ENCODE data around the gene CLK4. TPM values are rescaled to one million over a fixed set of nuclear protein-coding genes. Genes with fewer than 3 reads are reported as not detected.

CLK4 gene
- total RNA-seq, 2 experiments from 2014 or later = 21.1 to 24.2 TPM

DNA sequence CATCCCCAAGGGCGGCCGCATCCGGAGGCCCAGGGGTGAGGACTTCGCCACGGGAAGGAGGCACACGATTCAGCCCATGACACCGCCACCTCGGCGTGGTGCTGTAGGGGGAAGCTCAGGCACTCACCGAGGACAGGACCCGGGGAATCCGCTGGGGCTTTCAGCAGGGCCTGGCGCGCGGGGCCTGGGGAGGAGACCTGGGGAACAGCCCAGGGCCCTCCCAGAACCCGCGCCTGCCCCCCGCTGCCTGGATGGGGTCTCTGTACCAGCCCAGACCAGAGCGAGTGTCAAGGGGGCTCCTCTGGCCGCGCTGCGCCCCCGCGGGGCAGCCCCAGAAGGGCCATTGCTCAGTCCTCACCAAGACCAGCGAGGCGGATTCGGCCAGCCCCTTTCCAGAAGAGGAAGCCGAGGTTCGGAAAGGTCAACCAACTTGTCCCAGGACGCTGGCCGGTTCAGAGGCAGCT lies 49.4 kb downstream of the CLK4 start:
- no peak for TF ChIP-seq CTCF (IDR thresholded peaks at IDR 0.05)
- no peak for DNase-seq
- ChIA-PET CTCF (no interaction called here), POLR2A (no interaction called here)
- no peaks in the 10 kb centered on the region for H3K4me1 Mint-ChIP-seq (ENCODE audit: low read depth)
- peaks cover 37% of the 10 kb centered on the region for H3K27me3 Mint-ChIP-seq
- no peak for ATAC-seq
- no peak overlapping the region for H3K4me3 Mint-ChIP-seq
- H3K27ac Mint-ChIP-seq = no peak overlapping the region
- no peaks in the 10 kb centered on the region for H3K36me3 Mint-ChIP-seq (ENCODE audit: low read depth)
- no peaks in the 10 kb centered on the region for H3K9me3 Mint-ChIP-seq
- intact Hi-C loops (cut with micrococcal nuclease) = no loop called here

DNA sequence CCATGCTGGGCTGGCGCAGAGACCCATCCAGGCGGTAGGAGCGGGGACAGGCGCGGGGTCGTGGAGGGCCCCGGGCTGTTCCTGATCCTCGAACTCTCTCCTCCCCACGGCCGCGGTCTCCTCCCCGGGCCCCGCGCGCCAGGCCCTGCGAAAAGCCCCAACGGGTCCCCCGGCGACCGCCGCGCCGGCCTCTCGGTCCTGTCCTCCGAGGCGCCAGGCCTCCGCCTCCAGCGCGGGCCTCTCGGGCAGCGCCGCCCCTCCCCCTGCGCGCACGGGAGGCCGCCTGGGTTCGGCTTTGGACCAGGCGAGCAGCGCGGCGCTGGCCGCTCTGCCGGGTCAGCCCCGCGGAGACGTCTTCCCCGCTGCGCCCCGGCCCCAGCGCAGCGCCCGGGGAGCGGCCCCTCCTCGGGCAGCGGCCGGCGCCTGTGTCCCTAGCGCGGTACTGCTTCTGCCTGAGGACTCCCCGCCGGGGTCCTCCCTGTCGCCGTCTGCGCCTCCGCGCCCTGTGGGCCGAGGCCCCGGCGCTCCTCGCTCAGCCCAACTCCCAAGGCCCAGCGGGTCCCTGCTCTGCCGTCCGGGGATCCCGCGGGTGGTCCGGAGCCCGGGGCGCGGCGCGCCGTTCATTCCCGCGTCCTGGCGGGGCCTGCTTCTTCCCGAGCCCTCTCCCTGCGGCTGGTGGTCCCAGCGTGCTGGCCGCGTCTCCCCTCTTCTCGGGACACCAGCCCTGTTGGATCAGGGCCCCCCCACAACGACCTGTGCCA lies 50.1 kb downstream of the CLK4 start:
- H3K4me3 Mint-ChIP-seq = no peak overlapping the region
- H3K4me1 Mint-ChIP-seq (ENCODE audit: low read depth) = no peaks in the 10 kb centered on the region
- DNase-seq (no peak), ATAC-seq (no peak)
- peaks cover 39% of the 10 kb centered on the region for H3K27me3 Mint-ChIP-seq
- intact Hi-C loops (cut with micrococcal nuclease) = no loop called here
- ChIA-PET POLR2A (no interaction called here), CTCF (no interaction called here)
- H3K27ac Mint-ChIP-seq = no peak overlapping the region
- TF ChIP-seq CTCF (IDR thresholded peaks at IDR 0.05) = no peak
- no peaks in the 10 kb centered on the region for H3K9me3 Mint-ChIP-seq
- H3K36me3 Mint-ChIP-seq (ENCODE audit: low read depth) = no peaks in the 10 kb centered on the region

DNA sequence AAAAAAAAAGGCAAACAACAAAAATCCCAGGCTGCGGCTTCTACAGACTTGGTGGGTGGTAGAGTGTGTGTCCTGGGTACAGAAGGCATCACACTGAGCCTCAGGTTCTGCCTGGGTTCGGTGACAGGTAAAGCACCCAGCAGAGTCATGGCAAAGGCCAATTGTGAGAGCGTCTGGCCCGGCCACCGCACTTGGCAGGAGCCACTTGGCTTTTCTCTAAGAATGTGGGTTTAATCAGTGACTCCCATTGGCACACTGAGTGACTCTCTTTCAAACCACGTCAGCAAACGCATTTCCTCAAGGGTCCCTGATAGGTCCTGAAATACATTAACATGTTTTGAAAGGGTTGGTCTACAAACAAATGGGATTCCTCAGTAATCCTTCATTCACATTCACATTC lies 53.6 kb downstream of the CLK4 start:
- DNase-seq (no peak), ATAC-seq (no peak)
- CTCF ChIA-PET = no interaction called here
- Mint-ChIP-seq H3K4me1 (ENCODE audit: low read depth) (no peaks in the 10 kb centered on the region), H3K36me3 (ENCODE audit: low read depth) (no peaks in the 10 kb centered on the region), H3K27me3 (peaks cover 34% of the 10 kb centered on the region), H3K4me3 (no peak overlapping the region), H3K9me3 (no peaks in the 10 kb centered on the region), H3K27ac (no peak overlapping the region)
- POLR2A ChIA-PET = no interaction called here
- TF ChIP-seq CTCF (IDR thresholded peaks at IDR 0.05) = no peak
- intact Hi-C loops (cut with micrococcal nuclease) = no loop called here

DNA sequence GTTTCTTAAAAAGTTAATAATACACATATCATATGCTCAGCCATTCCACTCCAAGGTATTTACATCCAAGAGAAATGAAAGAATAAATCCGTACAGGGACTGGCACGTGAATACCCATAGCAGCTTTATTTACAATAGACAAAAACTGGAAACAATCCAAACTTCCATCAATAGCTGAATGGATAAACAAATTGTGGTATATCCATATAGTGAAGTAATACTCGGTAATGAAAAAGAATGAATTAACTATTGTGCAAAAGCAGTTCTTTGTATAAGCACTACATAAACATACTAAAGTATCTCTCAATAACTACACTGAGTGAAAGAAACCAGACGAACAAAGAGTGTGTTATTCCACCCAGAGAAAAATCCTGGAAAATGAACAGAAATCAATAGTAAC lies 54.2 kb downstream of the CLK4 start:
- Mint-ChIP-seq H3K4me3 (no peak overlapping the region), H3K9me3 (no peaks in the 10 kb centered on the region), H3K36me3 (ENCODE audit: low read depth) (no peaks in the 10 kb centered on the region), H3K4me1 (ENCODE audit: low read depth) (no peaks in the 10 kb centered on the region), H3K27ac (no peak overlapping the region), H3K27me3 (peaks cover 30% of the 10 kb centered on the region)
- DNase-seq = no peak
- intact Hi-C loops (cut with micrococcal nuclease) = no loop called here
- POLR2A ChIA-PET = no interaction called here
- ATAC-seq = no peak
- CTCF ChIA-PET = no interaction called here
- TF ChIP-seq CTCF (IDR thresholded peaks at IDR 0.05) = no peak

DNA sequence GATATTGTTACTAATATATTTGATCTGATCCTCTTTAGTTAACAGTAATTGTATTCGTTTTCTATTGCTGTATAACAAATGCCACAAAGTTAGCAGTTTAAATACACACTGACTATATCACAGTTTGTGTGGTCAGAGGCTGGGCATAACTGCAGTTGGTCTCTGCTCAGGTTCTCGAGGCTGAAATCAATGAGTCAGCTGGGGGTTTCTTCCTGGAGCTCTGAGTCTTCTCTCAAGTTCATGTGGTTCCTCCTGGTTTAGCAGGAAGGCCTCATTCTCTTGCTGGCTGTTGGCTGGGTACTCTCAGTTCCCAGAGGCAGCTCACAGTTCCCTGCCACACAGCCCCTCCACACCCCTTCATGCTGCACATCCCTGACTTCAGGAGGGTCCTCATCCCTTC lies 57.4 kb downstream of the CLK4 start:
- DNase-seq (no peak), ATAC-seq (no peak)
- no peak for TF ChIP-seq CTCF (IDR thresholded peaks at IDR 0.05)
- Mint-ChIP-seq H3K9me3 (no peaks in the 10 kb centered on the region), H3K36me3 (ENCODE audit: low read depth) (no peaks in the 10 kb centered on the region), H3K27ac (no peak overlapping the region), H3K27me3 (peaks cover 14% of the 10 kb centered on the region), H3K4me1 (ENCODE audit: low read depth) (no peaks in the 10 kb centered on the region), H3K4me3 (no peak overlapping the region)
- POLR2A ChIA-PET = no interaction called here
- intact Hi-C loops (cut with micrococcal nuclease) = no loop called here
- CTCF ChIA-PET = no interaction called here

Measured in activated CD8-positive, alpha-beta T cell treated with anti-CD3 and anti-CD28 coated beads for 36 hours (primary cell).